ENCODE data around the gene PRSS50. TPM values are rescaled to one million over a fixed set of nuclear protein-coding genes. Genes with fewer than 3 reads are reported as not detected.

The PRSS50 gene
- total RNA-seq, 1 donor from 2014 or later = 0.16 TPM

DNA sequence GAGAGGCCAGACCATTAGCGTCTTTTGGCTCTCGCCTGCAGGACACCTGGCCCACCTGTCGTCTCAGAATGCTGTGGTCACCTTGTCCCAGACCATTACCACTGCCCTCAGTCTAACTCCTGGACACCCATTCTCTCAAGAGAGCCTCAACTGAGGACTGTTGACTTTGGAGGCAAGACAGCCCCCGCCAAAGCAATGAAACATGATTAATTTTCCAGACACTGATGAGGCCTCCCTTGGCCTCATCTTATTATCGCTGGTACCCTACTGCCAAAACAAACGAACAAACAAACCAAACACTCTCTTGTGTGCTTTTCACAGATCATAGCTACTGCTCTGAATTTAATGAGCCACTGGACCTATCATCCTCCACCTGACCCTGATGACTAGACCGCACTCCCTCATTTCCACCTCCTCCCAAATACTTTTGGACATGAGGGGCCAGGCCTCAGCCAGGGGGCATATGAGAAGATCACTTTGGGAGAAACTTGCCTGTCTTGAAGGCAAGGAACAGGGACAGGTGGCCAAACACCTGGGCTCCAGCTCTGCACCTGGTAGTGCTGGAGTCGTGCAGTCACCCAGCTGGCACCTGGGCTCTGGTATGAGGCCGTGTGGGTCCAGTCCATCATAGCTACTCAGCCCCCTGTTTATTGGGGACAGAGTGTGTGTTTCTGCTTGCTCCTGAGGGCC lies 51.8 kb downstream of the PRSS50 start:
- ATAC-seq (ENCODE audit: poor library complexity) (no peak), DNase-seq (no peak)
- intact Hi-C loops (cut with DNase I) = no loop called here

DNA sequence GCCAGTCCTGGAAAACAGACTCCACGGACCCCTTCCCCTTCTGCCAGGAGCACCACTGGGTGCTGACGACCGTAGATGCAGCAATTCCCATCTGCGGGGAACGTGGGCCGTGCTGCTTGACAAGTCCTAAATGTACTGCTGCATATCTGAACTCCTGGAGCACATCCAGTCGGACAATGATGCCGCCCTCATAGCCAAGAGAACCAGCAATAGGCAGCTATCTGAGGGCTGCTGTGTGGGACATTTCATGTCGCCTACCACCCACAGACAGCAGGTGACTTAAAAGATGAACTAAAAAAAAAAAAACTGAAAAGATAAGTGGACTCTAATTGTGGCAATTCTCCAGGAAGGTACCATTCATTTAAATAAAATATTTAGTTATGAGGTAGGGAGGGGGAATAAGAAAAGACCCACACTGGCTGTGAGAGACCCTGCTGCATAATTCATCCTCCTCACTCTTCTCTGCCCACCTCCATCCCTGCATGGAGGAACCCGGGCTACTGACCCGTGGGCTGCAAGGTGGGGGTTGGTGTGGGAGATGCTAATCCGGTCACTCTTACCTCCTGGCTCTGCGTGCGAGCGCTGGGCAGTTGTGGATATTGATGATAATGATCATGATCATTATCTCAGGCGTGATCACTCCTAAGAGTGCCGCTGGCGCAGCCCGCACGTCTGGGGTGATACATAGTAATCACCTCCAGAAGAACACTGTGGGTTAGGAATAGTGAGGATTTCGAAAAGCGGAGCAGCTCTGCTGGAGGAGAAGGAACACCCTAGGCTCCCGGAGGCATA lies 52.5 kb downstream of the PRSS50 start:
- ATAC-seq (ENCODE audit: poor library complexity) (peak; percentile 28), DNase-seq (no peak)
- intact Hi-C loops (cut with DNase I) = no loop called here

DNA sequence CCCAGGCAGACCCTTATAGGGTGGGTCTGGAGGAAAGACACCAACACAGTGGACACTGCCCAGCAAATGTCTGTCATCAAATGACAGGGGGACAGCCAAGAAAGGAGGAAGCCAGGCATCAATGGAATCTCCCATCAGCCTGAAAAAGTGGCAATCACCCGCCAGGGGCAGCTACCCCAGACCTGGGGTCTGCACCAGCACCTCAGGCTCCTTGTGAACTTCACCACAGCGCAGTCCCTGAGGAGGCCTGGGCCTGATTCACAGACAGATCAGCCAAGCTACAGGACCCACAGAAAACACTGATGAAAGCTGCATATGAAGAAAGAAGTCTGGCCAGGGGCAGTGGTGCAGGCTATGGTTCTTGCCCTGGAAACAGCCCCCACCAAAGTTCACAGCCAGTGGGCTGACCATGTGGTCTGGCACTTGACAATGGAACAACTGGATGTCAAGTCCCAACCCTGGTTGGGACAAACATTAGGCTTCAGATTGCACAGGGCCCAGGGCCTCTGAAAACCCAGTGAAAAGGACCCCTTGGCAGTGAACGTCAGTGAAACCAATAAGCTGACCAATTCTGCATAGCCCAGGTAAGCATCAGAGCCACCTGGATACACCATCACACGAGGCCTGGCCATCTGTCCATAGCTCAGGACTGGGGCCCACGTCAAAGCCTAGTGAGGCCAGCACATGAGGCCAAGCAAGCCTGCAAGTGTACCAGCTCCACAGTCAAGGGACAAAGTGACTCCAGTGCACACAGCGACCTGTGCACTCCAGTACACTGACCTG lies 53.3 kb downstream of the PRSS50 start:
- DNase-seq (no peak), ATAC-seq (ENCODE audit: poor library complexity) (no peak)
- intact Hi-C loops (cut with DNase I) = no loop called here

DNA sequence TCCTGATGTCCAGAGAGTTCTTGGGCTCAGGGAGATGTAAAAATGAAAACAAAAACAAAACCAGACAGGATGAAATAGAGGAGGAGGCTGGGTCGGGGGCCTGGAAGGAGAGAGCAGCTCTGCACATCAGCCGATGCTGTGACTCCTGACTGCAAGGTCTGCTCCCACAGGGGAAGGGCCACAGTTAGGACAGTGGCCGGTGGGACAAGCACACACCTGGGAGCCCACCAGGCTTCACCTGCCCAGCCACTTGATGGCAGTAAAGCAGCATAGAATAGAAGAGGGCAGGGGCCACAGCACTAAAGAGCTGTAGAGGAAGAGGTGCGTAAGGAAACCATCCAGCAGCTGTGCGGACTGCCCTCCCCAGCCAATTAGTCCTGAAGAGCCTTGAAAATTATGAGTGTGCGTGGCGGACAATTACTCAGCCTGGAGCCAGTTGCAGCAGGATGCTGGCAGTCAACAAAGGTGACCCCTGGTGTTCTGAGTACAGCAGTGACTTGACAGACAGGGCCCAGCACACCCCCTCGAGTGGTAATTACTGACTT lies 54.0 kb downstream of the PRSS50 start:
- ATAC-seq (ENCODE audit: poor library complexity) (peak; percentile 11), DNase-seq (no peak)
- intact Hi-C loops (cut with DNase I) = no loop called here

DNA sequence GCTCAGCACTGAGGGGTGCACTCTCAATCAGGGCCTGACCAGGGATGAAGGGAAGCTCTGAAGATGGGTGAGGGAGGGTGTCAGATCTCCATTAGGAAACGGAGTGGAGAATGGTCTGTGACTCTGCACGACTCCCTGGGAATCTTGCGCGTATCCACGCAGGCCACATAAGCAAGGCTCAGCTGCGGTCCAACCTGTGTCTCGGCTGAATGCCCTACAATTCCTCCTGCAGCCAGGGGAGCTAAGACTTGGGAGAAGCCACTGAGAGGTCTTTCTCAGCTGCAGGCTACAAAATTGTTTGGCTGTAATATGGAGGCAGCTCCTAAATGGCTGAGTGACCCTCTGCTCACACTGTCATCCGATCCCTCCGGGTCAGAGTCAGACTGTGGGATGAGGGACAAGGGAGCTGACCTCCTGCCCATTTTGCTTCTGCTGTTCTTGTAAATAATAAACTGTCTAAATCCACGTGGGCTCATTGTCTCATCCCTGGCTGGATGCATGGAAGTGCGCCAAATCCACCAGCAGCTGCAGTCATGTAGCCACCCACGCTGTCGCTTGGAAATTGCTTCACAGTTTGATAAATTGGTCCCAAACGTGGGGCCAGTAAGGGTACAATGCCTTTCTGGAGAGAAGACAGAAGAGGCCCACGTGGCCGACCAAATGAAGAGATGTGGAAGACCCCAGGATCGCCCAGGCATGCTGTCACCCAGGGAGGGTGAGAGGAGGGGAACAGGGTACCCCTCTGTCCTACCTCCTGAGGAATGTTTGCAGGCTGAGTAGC lies 54.7 kb downstream of the PRSS50 start:
- ATAC-seq (ENCODE audit: poor library complexity) (no peak), DNase-seq (no peak)
- intact Hi-C loops (cut with DNase I) = no loop called here

Other genes with a start within 250 kb of the PRSS50 start
- gene RTP3, start 219.9 kb downstream of the PRSS50 start, total RNA-seq = not detected
- gene LRRC2, start 151.6 kb downstream of the PRSS50 start, total RNA-seq = 122 TPM
- gene FAM240A, start 105.3 kb downstream of the PRSS50 start, total RNA-seq = not detected
- 37.0 TPM for gene ALS2CL, start 24.2 kb downstream of the PRSS50 start, total RNA-seq
- 1.00 TPM for gene TMIE, start 16.5 kb downstream of the PRSS50 start, total RNA-seq
- 10,727 TPM for gene MYL3, start 145.6 kb upstream of the PRSS50 start, total RNA-seq
- gene PTH1R, start 159.9 kb upstream of the PRSS50 start, total RNA-seq = 11.8 TPM